Mesenchymal stem cell (in vitro differentiated cells and primary cell): Measurements from ENCODE around the gene GFOD1.

Experiments
- DNase-seq: peaks from one replicate; pipeline ENCODE4 v3.0.0-alpha.2; 2013
- H2AFZ ChIP-seq: one replicate; pipeline ENCODE4 v1.6.1; 2013; ENCODE audit warnings: low read depth, mild to moderate bottlenecking, control low read depth, inconsistent platforms, low read length, moderate library complexity
- H2AK5ac ChIP-seq: 2 replicates; pipeline ENCODE4 v1.6.1; 2013; ENCODE audit warnings: low read length, moderate library complexity, mild to moderate bottlenecking, inconsistent platforms; ENCODE audit not compliant: severe bottlenecking
- H2BK120ac ChIP-seq: one replicate; pipeline ENCODE4 v1.6.1; 2013; ENCODE audit warnings: low read depth, mild to moderate bottlenecking, inconsistent platforms, low read length, moderate library complexity
- H2BK12ac ChIP-seq, 2 experiments: one replicate each; pipeline ENCODE4 v1.6.1; 2013; ENCODE audit warnings: inconsistent platforms in 2 of 2, low read length in 2 of 2, mild to moderate bottlenecking in 2 of 2, moderate library complexity in 2 of 2, control low read depth in 1 of 2
- H2BK15ac ChIP-seq: one replicate; pipeline ENCODE4 v1.6.1; 2013; ENCODE audit warnings: mild to moderate bottlenecking, low read depth, inconsistent platforms; ENCODE audit not compliant: poor library complexity, severe bottlenecking
- H2BK5ac ChIP-seq: 2 replicates; pipeline ENCODE4 v1.6.1; 2013; ENCODE audit warnings: low read depth, mild to moderate bottlenecking, low read length, control low read depth, inconsistent platforms; ENCODE audit not compliant: poor library complexity, severe bottlenecking
- H3K14ac ChIP-seq, 2 experiments: one replicate each; pipeline ENCODE4 v1.6.1; 2013; ENCODE audit warnings: inconsistent platforms in 2 of 2, low read length in 2 of 2, control low read depth in 1 of 2, mild to moderate bottlenecking in 1 of 2, moderate library complexity in 1 of 2
- H3K18ac ChIP-seq, 2 experiments: one replicate each; pipeline ENCODE4 v1.6.1; 2013; ENCODE audit warnings: inconsistent platforms in 2 of 2, low read length in 2 of 2, control low read depth in 1 of 2, low read depth in 1 of 2, mild to moderate bottlenecking in 1 of 2
- H3K23ac ChIP-seq, 2 experiments: one replicate each; pipeline ENCODE4 v1.6.1; 2013; ENCODE audit warnings: inconsistent platforms in 2 of 2, low read length in 2 of 2, mild to moderate bottlenecking in 2 of 2, moderate library complexity in 2 of 2, control low read depth in 1 of 2
- H3K27ac ChIP-seq: 2 replicates; pipeline ENCODE4 v1.5.1; 2013; ENCODE audit warnings: mild to moderate bottlenecking, moderate library complexity, low read length, control low read depth, inconsistent platforms; ENCODE audit not compliant: poor library complexity, severe bottlenecking
- H3K27me3 ChIP-seq, 2 experiments: 2 replicates each; pipeline versions ENCODE4 v1.6.1 to v1.7.0; 2013; ENCODE audit warnings: low read length in 2 of 2, mild to moderate bottlenecking in 2 of 2, moderate library complexity in 2 of 2, control low read depth in 1 of 2, inconsistent platforms in 1 of 2; ENCODE audit not compliant: control insufficient read depth in 1 of 2, insufficient read depth in 1 of 2
- H3K36me3 ChIP-seq, 2 experiments: 2 replicates each; pipeline versions ENCODE4 v1.6.1 to v1.7.0; 2013; ENCODE audit warnings: low read length in 2 of 2, control low read depth in 1 of 2, inconsistent platforms in 1 of 2, low read depth in 1 of 2, mild to moderate bottlenecking in 1 of 2; ENCODE audit not compliant: insufficient read depth in 2 of 2, control insufficient read depth in 1 of 2
- H3K4ac ChIP-seq, 2 experiments: one replicate each; pipeline ENCODE4 v1.6.1; 2013; ENCODE audit warnings: inconsistent platforms in 2 of 2, low read length in 2 of 2, mild to moderate bottlenecking in 2 of 2, moderate library complexity in 2 of 2, control low read depth in 1 of 2, low read depth in 1 of 2
- H3K4me1 ChIP-seq: 2 replicates; pipeline ENCODE4 v1.6.1; 2013; ENCODE audit warnings: low read depth, low read length, control low read depth; ENCODE audit not compliant: control insufficient read depth, insufficient read depth
- H3K4me2 ChIP-seq: 2 replicates; pipeline ENCODE4 v1.6.1; 2013; ENCODE audit warnings: low read length, mild to moderate bottlenecking, inconsistent platforms; ENCODE audit not compliant: poor library complexity, severe bottlenecking
- H3K4me3 ChIP-seq, 2 experiments: 2 replicates each; pipeline versions ENCODE4 v1.5.1 to v1.7.0; 2013; ENCODE audit warnings: low read length in 2 of 2, mild to moderate bottlenecking in 2 of 2, control low read depth in 1 of 2, low read depth in 1 of 2; ENCODE audit not compliant: insufficient read depth in 1 of 2
- H3K79me1 ChIP-seq: replicated peaks from 2 replicates; pipeline ENCODE4 v1.6.1; 2013; ENCODE audit warnings: mild to moderate bottlenecking, control low read depth, low read length, inconsistent platforms; ENCODE audit not compliant: poor library complexity, severe bottlenecking
- H3K9ac ChIP-seq: 2 replicates; pipeline ENCODE4 v1.7.0; 2013; ENCODE audit warnings: mild to moderate bottlenecking, low read length, moderate library complexity
- H3K9me3 ChIP-seq: 2 replicates; pipeline ENCODE4 v1.7.0; 2013; ENCODE audit warnings: mild to moderate bottlenecking, low read length; ENCODE audit not compliant: control insufficient read depth
- H4K8ac ChIP-seq: one replicate; pipeline ENCODE4 v1.6.1; 2013; ENCODE audit warnings: inconsistent platforms, mild to moderate bottlenecking, low read length, moderate library complexity
- H4K91ac ChIP-seq: one replicate; pipeline ENCODE4 v1.6.1; 2013; ENCODE audit warnings: mild to moderate bottlenecking, low read length, inconsistent platforms
- WGBS: methylation state at CpG from one replicate; pipeline ENCODE4 v1.1.7; 2013; ENCODE audit warnings: mixed read lengths; 5-methylcytosine and 5-hydroxymethylcytosine counted together

Gene GFOD1

DNA sequence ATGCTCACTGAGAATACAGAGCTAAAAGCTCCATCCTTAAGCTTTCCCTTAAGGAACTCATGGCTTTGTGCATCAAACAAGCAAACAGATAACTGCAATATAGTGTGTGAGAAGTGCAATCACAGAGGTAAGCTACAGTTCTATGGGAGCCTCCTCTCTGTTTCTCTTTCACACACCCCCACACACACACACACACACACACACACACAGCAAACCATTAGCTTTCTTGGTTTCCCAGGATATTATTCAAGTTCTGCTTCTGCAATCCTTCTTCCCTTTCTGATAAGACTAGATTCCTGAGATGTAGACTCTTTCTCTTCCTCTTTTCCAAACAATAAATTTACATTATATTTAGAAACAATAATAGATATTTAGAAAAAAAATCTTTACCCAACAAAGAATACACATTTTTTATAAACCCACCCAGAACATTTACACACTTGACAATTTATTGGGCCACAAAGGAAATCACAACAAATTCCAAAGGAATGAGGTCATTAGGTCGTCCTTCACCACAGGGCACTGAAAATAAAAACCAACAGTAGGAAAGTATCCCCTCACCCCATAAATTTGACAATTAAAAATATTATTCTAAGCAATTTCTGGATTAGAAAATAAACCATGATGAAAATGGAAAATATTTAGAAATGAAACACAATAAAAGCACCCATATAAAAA, 9.3 kb upstream of the GFOD1 start:
- no peak overlapping the region for H2AFZ ChIP-seq
- no peak overlapping the region for H2BK12ac ChIP-seq
- H3K4ac ChIP-seq = no peak overlapping the region
- DNase-seq = peak; percentile 36
- no peak overlapping the region for H3K14ac ChIP-seq
- H2BK120ac ChIP-seq = no peak overlapping the region
- no peak overlapping the region for H3K4me2 ChIP-seq
- no peak overlapping the region for H4K91ac ChIP-seq
- H4K8ac ChIP-seq = no peak overlapping the region
- H3K23ac ChIP-seq = no peak overlapping the region
- no peak overlapping the region for H3K4me3 ChIP-seq
- H3K18ac ChIP-seq = no peak overlapping the region
- no peak overlapping the region for H2BK5ac ChIP-seq
- no peak overlapping the region for H2BK15ac ChIP-seq
- no peak overlapping the region for H3K9ac ChIP-seq
- no peak overlapping the region for H2AK5ac ChIP-seq
- no peaks in the 10 kb centered on the region for H3K36me3 ChIP-seq
- no peaks in the 10 kb centered on the region for H3K79me1 ChIP-seq
- H3K27ac ChIP-seq = no peak overlapping the region
- 0% methylated on average over 1 of the region's 1 CpG for WGBS
- H3K4me1 ChIP-seq = no peaks in the 10 kb centered on the region
- H3K27me3 ChIP-seq = no peaks in the 10 kb centered on the region
- H3K9me3 ChIP-seq = no peaks in the 10 kb centered on the region

DNA sequence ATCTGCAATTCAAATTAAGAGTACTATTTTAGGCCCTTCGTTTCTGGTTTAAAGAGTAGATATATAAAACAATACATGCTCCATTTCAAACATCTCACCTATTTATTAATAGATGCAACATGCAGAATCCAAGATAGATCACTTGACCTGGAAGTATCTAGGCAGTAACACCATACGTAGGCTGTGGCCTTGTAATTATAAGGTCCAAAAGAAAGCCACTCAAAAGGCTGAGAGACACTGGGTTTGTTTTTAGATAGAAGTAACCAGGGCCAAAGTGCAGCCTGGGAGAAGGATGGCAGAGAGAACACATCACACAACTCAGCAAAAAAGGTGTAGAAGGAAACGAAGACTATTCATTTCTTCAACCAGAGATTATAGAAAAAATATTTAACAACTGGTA, 8.4 kb upstream of the GFOD1 start:
- H3K36me3 ChIP-seq = no peaks in the 10 kb centered on the region
- H3K14ac ChIP-seq = no peak overlapping the region
- no peak overlapping the region for H4K91ac ChIP-seq
- no peaks in the 10 kb centered on the region for H3K4me1 ChIP-seq
- H3K18ac ChIP-seq = no peak overlapping the region
- no peak overlapping the region for H2AFZ ChIP-seq
- no peak for DNase-seq
- H2BK12ac ChIP-seq = no peak overlapping the region
- no peak overlapping the region for H3K27ac ChIP-seq
- no peak overlapping the region for H3K23ac ChIP-seq
- H3K4me3 ChIP-seq = no peak overlapping the region
- H3K4ac ChIP-seq = no peak overlapping the region
- H2BK120ac ChIP-seq = no peak overlapping the region
- H4K8ac ChIP-seq = no peak overlapping the region
- H3K9me3 ChIP-seq = no peaks in the 10 kb centered on the region
- H2BK5ac ChIP-seq = no peak overlapping the region
- H3K79me1 ChIP-seq = no peaks in the 10 kb centered on the region
- H2AK5ac ChIP-seq = no peak overlapping the region
- H2BK15ac ChIP-seq = no peak overlapping the region
- no peak overlapping the region for H3K4me2 ChIP-seq
- no peak overlapping the region for H3K9ac ChIP-seq
- 92% methylated on average over 1 of the region's 3 CpGs for WGBS
- no peaks in the 10 kb centered on the region for H3K27me3 ChIP-seq

DNA sequence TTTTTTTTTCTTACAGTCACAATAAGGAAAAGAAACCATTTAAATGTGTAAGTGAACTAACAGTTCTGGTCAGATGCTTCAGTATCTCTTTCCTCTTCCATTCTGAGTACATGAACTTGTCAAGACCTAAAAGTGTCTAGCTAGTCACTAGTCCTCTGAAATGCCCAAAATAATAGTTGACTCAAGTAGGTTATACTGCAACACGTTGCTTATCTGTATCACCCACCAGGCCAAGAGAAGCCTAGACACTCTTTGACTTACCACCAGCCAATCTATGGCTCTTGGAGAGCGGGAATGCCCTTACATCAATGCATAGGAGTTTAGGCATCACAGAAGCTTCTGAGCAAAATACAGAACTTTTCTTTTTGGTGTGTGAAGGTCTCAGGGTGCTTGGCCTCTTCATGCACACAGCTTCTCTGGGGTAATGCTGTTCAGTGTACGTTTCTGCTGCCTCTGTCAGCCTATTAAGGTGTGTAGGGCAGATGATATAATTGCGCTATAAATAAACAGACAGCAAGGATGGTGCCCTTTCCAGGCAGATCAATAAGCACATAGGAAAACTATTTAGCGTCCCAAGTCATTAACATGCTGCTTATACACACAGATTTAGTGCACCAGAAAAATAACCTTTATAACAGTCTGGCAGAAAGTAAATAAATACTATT, 7.8 kb upstream of the GFOD1 start:
- no peak overlapping the region for H3K23ac ChIP-seq
- H3K27me3 ChIP-seq = no peaks in the 10 kb centered on the region
- H2AK5ac ChIP-seq = no peak overlapping the region
- WGBS = 73% methylated on average over 4 of the region's 5 CpGs
- no peak overlapping the region for H2BK5ac ChIP-seq
- H3K36me3 ChIP-seq = no peaks in the 10 kb centered on the region
- H4K91ac ChIP-seq = no peak overlapping the region
- no peak overlapping the region for H2BK15ac ChIP-seq
- no peaks in the 10 kb centered on the region for H3K9me3 ChIP-seq
- H3K14ac ChIP-seq = no peak overlapping the region
- no peak overlapping the region for H3K9ac ChIP-seq
- no peak overlapping the region for H3K4me2 ChIP-seq
- DNase-seq = no peak
- no peak overlapping the region for H2BK120ac ChIP-seq
- H2BK12ac ChIP-seq = no peak overlapping the region
- no peaks in the 10 kb centered on the region for H3K4me1 ChIP-seq
- H3K4me3 ChIP-seq = no peak overlapping the region
- H3K4ac ChIP-seq = no peak overlapping the region
- H3K18ac ChIP-seq = no peak overlapping the region
- no peaks in the 10 kb centered on the region for H3K79me1 ChIP-seq
- H3K27ac ChIP-seq = no peak overlapping the region
- no peak overlapping the region for H2AFZ ChIP-seq
- H4K8ac ChIP-seq = no peak overlapping the region

DNA sequence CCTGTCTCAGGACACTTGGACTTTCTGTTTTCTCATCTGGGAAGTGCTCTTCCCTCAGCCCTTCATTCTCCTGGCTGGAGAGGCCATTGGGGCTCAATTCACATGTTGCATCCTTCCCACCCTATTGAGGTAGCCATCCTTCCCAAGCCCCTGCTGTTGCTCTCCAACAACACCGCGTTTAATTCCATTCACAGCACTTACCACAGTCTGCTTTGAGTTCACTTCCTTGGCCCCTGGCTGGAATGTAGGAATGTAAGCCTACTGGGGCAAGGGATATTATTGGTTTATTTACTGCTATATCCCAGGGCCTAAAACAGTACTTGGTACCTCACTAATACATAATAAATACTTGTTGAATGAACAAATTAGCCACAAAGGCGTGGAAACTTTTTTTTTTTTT, 6.7 kb upstream of the GFOD1 start:
- H2AK5ac ChIP-seq = no peak overlapping the region
- no peak overlapping the region for H2AFZ ChIP-seq
- H3K27me3 ChIP-seq = no peaks in the 10 kb centered on the region
- no peak overlapping the region for H3K4ac ChIP-seq
- no peaks in the 10 kb centered on the region for H3K36me3 ChIP-seq
- no peak overlapping the region for H2BK15ac ChIP-seq
- no peaks in the 10 kb centered on the region for H3K79me1 ChIP-seq
- H3K4me3 ChIP-seq = no peak overlapping the region
- DNase-seq = peak; percentile 28
- no peak overlapping the region for H2BK5ac ChIP-seq
- no peaks in the 10 kb centered on the region for H3K4me1 ChIP-seq
- H2BK120ac ChIP-seq = no peak overlapping the region
- no peak overlapping the region for H3K27ac ChIP-seq
- H3K23ac ChIP-seq = no peak overlapping the region
- WGBS = 71% methylated on average over 1 of the region's 3 CpGs
- no peaks in the 10 kb centered on the region for H3K9me3 ChIP-seq
- H3K18ac ChIP-seq = peak overlapping the region in 1 of 2 experiments; percentile 7
- H3K14ac ChIP-seq = no peak overlapping the region
- H2BK12ac ChIP-seq = peak overlapping the region in 1 of 2 experiments; percentile 21
- H4K91ac ChIP-seq = no peak overlapping the region
- no peak overlapping the region for H3K4me2 ChIP-seq
- no peak overlapping the region for H4K8ac ChIP-seq
- H3K9ac ChIP-seq = no peak overlapping the region
